ENCODE data around the gene ZNF311.

ZNF311 gene

GRCh38 chr6:29005183-29005885, at the start of gene ZNF311:
TSS of gene ZNF311 (minus strand) at chr6:29005315. CDS start at chr6:29003954, 1,361 bp downstream.
- peak in 1 of 2 donors; percentile 27 for DNase-seq (ENCODE audit: low read depth in 2 of 2)

- no peak for DNase-seq (ENCODE audit: low read depth in 2 of 2)
These were observed 46.6 kb upstream of the ZNF311 start for GRCh38 chr6:29051680-29052079.

DNA sequence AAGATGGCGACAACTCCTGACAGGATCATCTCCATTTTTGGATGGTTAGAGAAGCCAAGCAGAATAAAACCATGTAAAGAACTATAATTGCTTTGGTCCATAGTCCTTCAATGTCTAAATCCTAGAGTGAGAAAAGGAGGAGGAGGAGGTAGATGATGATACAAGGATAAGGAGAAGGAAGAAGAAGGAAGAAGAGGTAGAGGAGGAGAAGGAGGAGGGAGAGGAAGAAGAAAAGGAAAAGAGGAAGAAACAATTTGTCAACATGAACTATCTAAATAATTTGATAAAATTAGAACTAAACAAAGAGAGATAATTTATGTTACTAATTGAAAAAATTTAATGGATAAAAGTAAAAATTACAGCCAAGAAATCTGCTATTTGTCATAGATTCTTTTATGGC, 40.0 kb upstream of the ZNF311 start, which contains the start of gene OR2W1:
TSS of gene OR2W1 (minus strand) at position 101 of the 400 bp plus-strand sequence. CDS start at position 101, 0 bp downstream.
- DNase-seq (ENCODE audit: low read depth in 2 of 2), result no peak

DNA sequence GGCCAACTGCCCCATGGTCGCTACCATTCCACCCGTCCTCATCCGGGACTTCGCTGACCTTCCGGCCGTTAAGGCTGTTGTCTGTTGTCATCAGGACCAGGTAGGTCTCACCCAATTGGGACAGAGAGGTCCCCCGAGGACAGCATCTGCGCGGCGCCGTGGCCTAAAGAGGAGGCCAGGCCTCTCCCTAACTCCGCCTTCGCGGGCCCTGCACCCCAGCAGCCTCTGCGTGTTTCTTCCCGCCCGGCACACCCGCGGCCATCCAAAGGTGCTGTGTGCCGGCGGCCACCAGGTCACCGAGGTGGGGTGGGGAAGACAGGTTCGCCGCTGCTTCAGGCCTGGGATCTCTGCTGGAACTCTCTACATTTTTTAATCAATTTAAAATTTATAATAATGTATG, 30.8 kb upstream of the ZNF311 start:
- no peak for DNase-seq (ENCODE audit: low read depth in 2 of 2)

DNA sequence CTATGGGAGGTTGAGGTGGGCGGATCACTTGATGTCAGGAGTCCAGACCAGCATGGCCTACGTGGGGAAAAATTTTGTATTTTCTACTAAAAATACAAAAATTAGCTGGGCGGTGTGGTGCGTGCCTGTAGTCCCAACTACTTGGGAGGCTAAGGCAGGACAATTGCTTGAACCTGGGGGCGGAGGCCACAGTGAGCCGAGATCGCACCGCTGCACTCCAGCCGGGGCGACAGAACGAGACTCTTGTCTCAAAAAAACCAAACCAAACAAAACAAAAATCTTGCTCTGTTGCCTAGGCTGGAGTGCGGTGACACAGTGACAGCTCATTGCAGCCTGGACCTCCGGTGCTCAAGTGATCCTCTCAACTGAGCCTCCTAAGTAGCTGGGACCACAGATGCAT, 23.7 kb upstream of the ZNF311 start:
- DNase-seq (ENCODE audit: low read depth in 2 of 2), result no peak

- DNase-seq (ENCODE audit: low read depth in 2 of 2), result no peak
These were observed 20.9 kb upstream of the ZNF311 start for GRCh38 chr6:29025927-29026585.

GRCh38 chr6:29021434-29021833, 16.3 kb upstream of the ZNF311 start:
- DNase-seq (ENCODE audit: low read depth in 2 of 2), result no peak

- no peak for DNase-seq (ENCODE audit: low read depth in 2 of 2)
These were observed 14.5 kb upstream of the ZNF311 start for GRCh38 chr6:29019629-29020028.

GRCh38 chr6:29017428-29017802, 12.3 kb upstream of the ZNF311 start:
- no peak for DNase-seq (ENCODE audit: low read depth in 2 of 2)

DNA sequence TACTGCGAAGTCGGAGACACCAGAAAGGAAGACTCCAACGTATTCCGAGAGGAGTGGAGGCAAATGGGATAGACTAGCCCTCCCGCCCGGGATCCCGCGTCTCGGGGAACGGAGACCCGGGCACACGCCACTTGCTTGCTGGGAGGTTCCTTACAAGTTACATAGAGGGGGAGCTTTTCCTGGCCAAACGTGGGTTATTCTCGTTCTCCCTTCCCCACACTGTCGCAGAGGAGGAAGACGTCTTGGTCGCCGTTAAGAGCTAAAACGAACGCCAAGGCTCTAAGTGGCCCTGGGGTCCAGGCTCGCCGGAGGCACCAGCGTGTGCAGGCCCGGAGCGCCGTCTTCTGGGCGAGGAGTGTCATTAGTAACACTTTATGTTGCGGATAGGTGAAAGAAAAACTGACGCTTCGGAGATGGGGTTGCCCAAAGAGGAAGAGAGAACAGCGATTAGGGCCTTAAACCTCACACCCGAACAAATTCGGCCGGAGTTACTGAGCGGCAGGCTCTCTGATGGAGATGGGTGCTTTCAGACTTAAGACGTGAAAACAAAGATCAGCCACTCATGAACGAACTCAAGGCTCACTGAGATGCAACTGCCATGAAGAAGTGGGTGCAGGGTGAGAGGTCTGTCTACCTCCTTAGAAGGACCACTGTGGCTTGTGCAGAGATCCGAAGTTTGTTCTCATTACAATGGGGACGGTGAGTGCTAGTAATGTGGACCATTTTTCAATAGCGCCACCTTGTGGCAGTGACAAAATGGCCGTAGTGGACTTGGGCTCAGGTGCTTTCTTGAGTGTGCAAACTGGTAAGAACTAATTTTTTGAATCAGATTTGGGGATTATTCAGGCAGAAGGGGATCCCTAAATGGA, 11.7 kb upstream of the ZNF311 start:
- DNase-seq (ENCODE audit: low read depth in 2 of 2), result peak; percentile 70 to 84

GRCh38 chr6:29014729-29015608, 9.9 kb upstream of the ZNF311 start:
- no peak for DNase-seq (ENCODE audit: low read depth in 2 of 2)

GRCh38 chr6:29011276-29011734, 6.2 kb upstream of the ZNF311 start:
- DNase-seq (ENCODE audit: low read depth in 2 of 2), result peak in 1 of 2 donors; percentile 11

GRCh38 chr6:29009358-29009757, 4.2 kb upstream of the ZNF311 start:
- no peak for DNase-seq (ENCODE audit: low read depth in 2 of 2)

- DNase-seq (ENCODE audit: low read depth in 2 of 2), result no peak
These were observed 3.0 kb upstream of the ZNF311 start for GRCh38 chr6:29008089-29008488.

GRCh38 chr6:28996844-28997510, 8.1 kb downstream of the ZNF311 start:
- no peak for DNase-seq (ENCODE audit: low read depth in 2 of 2)

GRCh38 chr6:28995093-28995650, 9.9 kb downstream of the ZNF311 start:
- DNase-seq (ENCODE audit: low read depth in 2 of 2), result no peak

- DNase-seq (ENCODE audit: low read depth in 2 of 2), result peak; percentile 48 to 63
These were observed 16.4 kb downstream of the ZNF311 start for GRCh38 chr6:28988536-28989311.

GRCh38 chr6:28985462-28986164, 19.5 kb downstream of the ZNF311 start:
- no peak for DNase-seq (ENCODE audit: low read depth in 2 of 2)

- DNase-seq (ENCODE audit: low read depth in 2 of 2), result no peak
These were observed 21.3 kb downstream of the ZNF311 start for GRCh38 chr6:28983838-28984237.

Data from stimulated activated CD4-positive, alpha-beta T cell treated with anti-CD3 and anti-CD28 coated beads, Interleukin-1b, Interleukin-23, amount 100 ng/mL, for 4 hours (primary cell).